Measurements from ENCODE around the gene ADAMTS3. TPM values are rescaled to one million over a fixed set of nuclear protein-coding genes. Genes with fewer than 3 reads are reported as not detected.

Gene ADAMTS3
- total and polyA plus RNA-seq, 2 of the 13 experiments (the other 11 are each of a cell fraction or from before 2014, with no cell fraction given): not detected

DNA sequence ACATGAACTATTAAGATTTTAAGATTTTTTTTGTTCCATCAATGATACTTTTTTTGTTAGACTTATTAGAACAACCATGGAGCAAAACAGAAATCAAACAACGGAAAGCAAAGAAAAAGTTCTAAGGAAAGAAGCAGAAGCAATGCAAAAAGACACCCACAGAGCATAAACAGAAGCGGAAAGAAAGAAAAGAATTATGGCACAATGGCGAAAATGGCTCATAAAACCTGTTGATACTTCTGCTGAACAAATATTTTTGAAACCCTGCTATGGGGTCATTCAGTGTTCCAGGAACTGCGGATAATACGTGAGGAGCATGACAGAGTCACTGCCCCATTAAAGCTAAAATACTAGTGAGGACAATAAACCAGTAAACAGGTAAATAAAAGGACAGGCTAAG, 138.0 kb downstream of the ADAMTS3 start:
- no TSS peak for BruUV-seq (replicated peaks)
- in situ Hi-C loops (cut with HindIII; ENCODE audit: extremely low pct_ligation_motif_present, low pct_unique_long_range_greater_than_20kb): no loop called here
- H3K36me3 ChIP-seq (replicated peaks in 1 of 2; ENCODE audit: control insufficient read depth in 1 of 2, insufficient read depth in 2 of 2, low read length in 2 of 2): no peaks in the 10 kb centered on the region
- no peak for TF ChIP-seq TERF1 (CRISPR knock-in tag; IDR thresholded peaks at IDR 0.05)
- no peak for TF ChIP-seq SP4 (CRISPR knock-in tag; IDR thresholded peaks at IDR 0.05)
- no peak for TF ChIP-seq IRX3 (CRISPR knock-in tag; IDR thresholded peaks at IDR 0.05; ENCODE audit: borderline replicate concordance, low read depth)
- TF ChIP-seq NR2C2 (CRISPR knock-in tag; IDR thresholded peaks at IDR 0.05; ENCODE audit: borderline replicate concordance): no peak
- TF ChIP-seq ZNF318 (CRISPR knock-in tag; IDR thresholded peaks at IDR 0.05): no peak
- no peak for TF ChIP-seq ZNF569 (CRISPR knock-in tag; IDR thresholded peaks at IDR 0.05; ENCODE audit: borderline replicate concordance)
- no peak for TF ChIP-seq MBD4 (IDR thresholded peaks at IDR 0.05; ENCODE audit: borderline replicate concordance, low read length)
- TF ChIP-seq NCOR1 (IDR thresholded peaks at IDR 0.05; ENCODE audit: borderline replicate concordance, low read length): no peak
- TF ChIP-seq DMAP1 (CRISPR knock-in tag; IDR thresholded peaks at IDR 0.05): no peak
- ATAC-seq (no peak), FAIRE-seq (no peak), DNase-seq (ENCODE audit: low spot score) (no peak)
- POLR2A ChIA-PET: no interaction called here
- no peaks in the 10 kb centered on the region for H4K20me1 ChIP-seq (ENCODE audit: insufficient read depth, low read length)
- no peak overlapping the region for H3K4me3 ChIP-seq (replicated peaks in 1 of 3; ENCODE audit: insufficient read depth in 1 of 3, low read depth in 2 of 3, low read length in 3 of 3)
- no peak overlapping the region for H3K4me2 ChIP-seq (ENCODE audit: low read depth, low read length)
- H2AFZ ChIP-seq (ENCODE audit: low read length): no peak overlapping the region
- intact Hi-C loops (cut with micrococcal nuclease; ENCODE audit: unreplicated experiment): no loop called here
- no peak overlapping the region for H3K27ac ChIP-seq (ENCODE audit: extremely low read length, insufficient read depth, low read length)
- H3K79me2 ChIP-seq (ENCODE audit: insufficient read depth, low read length): no peaks in the 10 kb centered on the region
- CTCF ChIA-PET (ENCODE audit: low intra/inter-chr PET ratio, low total read pairs): no interaction called here
- H3K9ac ChIP-seq (ENCODE audit: insufficient read depth, low read depth, low read length): no peak overlapping the region
- H3K9me3 ChIP-seq (ENCODE audit: low read length): no peaks in the 10 kb centered on the region
- no peaks in the 10 kb centered on the region for H3K4me1 ChIP-seq (ENCODE audit: insufficient read depth, low read length)
- WGBS (ENCODE audit: low lambda C conversion rate): 2% methylated on average over 5 of the region's 5 CpGs
- no peaks in the 10 kb centered on the region for H3K27me3 ChIP-seq (ENCODE audit: control insufficient read depth in 1 of 2, insufficient read depth in 2 of 2, low read length in 2 of 2)

All from HepG2 (cell line).